SK-N-SH (cell line): Measurements from ENCODE around the gene TANC1. TPM values are rescaled to one million over a fixed set of nuclear protein-coding genes. Genes with fewer than 3 reads are reported as not detected.

Experiments
- CTCF ChIA-PET: fragments of 300-600, 350-600 bp; formaldehyde crosslinking; extraction: SDS; loops from one replicate; lab custom pipeline; 2021; lab: Yijun Ruan, JAX
- POLR2A ChIA-PET: fragments of 350-600 bp; sonication (Branson Sonifier 250); formaldehyde crosslinking; extraction: SDS; loops from one replicate; lab custom pipeline; 2020; ENCODE audit warnings: antibody characterized with exemption, inconsistent platforms; lab: Yijun Ruan, JAX
- DNase-seq: peaks from one replicate; pipeline ENCODE4 v3.0.0; 2012
- H2AFZ ChIP-seq: fragments of 200-600 bp; sonication (generic); 2 replicates; pipeline ENCODE4 v1.8.1; 2016; ENCODE audit warnings: antibody characterized with exemption, mild to moderate bottlenecking, low read depth
- H3F3A ChIP-seq: fragments of 200-600 bp; sonication (generic); replicated peaks from 2 replicates; pipeline ENCODE3; 2016; ENCODE audit warnings: antibody characterized with exemption, mild to moderate bottlenecking; ENCODE audit not compliant: insufficient read depth
- H3K27ac ChIP-seq, 2 experiments: fragments of 200-500 bp in 1 of 2; fragments of 200-600 bp in 1 of 2; sonication (Bioruptor generic) in 1 of 2; sonication (generic), shearing (Covaris generic) in 1 of 2; 2 replicates each; pipeline versions ENCODE4 v1.5.1 to v1.6.1; 2014 to 2016; ENCODE audit warnings: low read depth in 2 of 2, inconsistent platforms in 1 of 2, low read length in 1 of 2, mild to moderate bottlenecking in 1 of 2, mixed read lengths in 1 of 2
- H3K27me3 ChIP-seq: fragments of 200-600 bp; sonication (generic), shearing (Covaris generic); 2 replicates; pipeline ENCODE4 v1.6.1; 2016; ENCODE audit warnings: mixed run types; ENCODE audit not compliant: insufficient read depth
- H3K36me3 ChIP-seq, 2 experiments: fragments of 200-500 bp in 1 of 2; fragments of 200-600 bp in 1 of 2; sonication (Bioruptor generic) in 1 of 2; sonication (generic) in 1 of 2; replicated peaks in 1 of 2; 2 replicates each; pipeline versions ENCODE3 to v1.5.1; 2014 to 2016; ENCODE audit warnings: low read length in 1 of 2, mild to moderate bottlenecking in 1 of 2; ENCODE audit not compliant: insufficient read depth in 2 of 2, control insufficient read depth in 1 of 2
- H3K4me1 ChIP-seq, 2 experiments: fragments of 200-500 bp in 1 of 2; fragments of 200-600 bp in 1 of 2; sonication (Bioruptor generic) in 1 of 2; sonication (generic), shearing (Covaris generic) in 1 of 2; 2 replicates each; pipeline versions ENCODE4 v1.5.1 to v1.6.1; 2014 to 2016; ENCODE audit warnings: low read depth in 1 of 2, low read length in 1 of 2, mixed run types in 1 of 2; ENCODE audit not compliant: insufficient read depth in 2 of 2, control insufficient read depth in 1 of 2
- H3K4me2 ChIP-seq: fragments of 200-600 bp; sonication (generic), shearing (Covaris generic); 2 replicates; pipeline ENCODE4 v1.6.1; 2017; ENCODE audit warnings: mixed run types
- H3K4me3 ChIP-seq, 2 experiments: fragments of 200-500 bp in 1 of 2; fragments of 200-600 bp in 1 of 2; sonication (Bioruptor generic) in 1 of 2; sonication (generic), shearing (Covaris generic) in 1 of 2; 2 replicates each; pipeline versions ENCODE4 v1.5.1 to v1.8.1; 2014 to 2016; ENCODE audit warnings: low read depth in 2 of 2, inconsistent platforms in 1 of 2, low read length in 1 of 2, mild to moderate bottlenecking in 1 of 2, mixed read lengths in 1 of 2, moderate library complexity in 1 of 2
- H3K79me2 ChIP-seq: fragments of 200-600 bp; sonication (generic); 2 replicates; pipeline ENCODE4 v1.8.1; 2017; ENCODE audit warnings: mild to moderate bottlenecking; ENCODE audit not compliant: insufficient read depth
- H3K9ac ChIP-seq: fragments of 200-600 bp; sonication (generic); 2 replicates; pipeline ENCODE4 v1.6.1; 2017; ENCODE audit warnings: mixed run types
- H3K9me2 ChIP-seq: fragments of 200-600 bp; sonication (generic); 2 replicates; pipeline ENCODE4 v1.6.1; 2017; ENCODE audit warnings: mixed run types
- H3K9me3 ChIP-seq: fragments of 200-600 bp; sonication (generic); 2 replicates; pipeline ENCODE4 v1.6.1; 2017; ENCODE audit warnings: mixed run types, mild to moderate bottlenecking, moderate library complexity
- H4K20me1 ChIP-seq: fragments of 200-600 bp; sonication (generic); 2 replicates; pipeline ENCODE4 v1.6.1; 2017; ENCODE audit warnings: mild to moderate bottlenecking, mixed run types; ENCODE audit not compliant: insufficient read depth
- CHD2 ChIP-seq: fragments of 150-350 bp; IDR thresholded peaks from 2 replicates; pipeline ENCODE4 v1.6.1; 2018; ENCODE audit warnings: low read length; ENCODE audit not compliant: partially characterized antibody
- ELF1 ChIP-seq: IDR thresholded peaks from 2 replicates; pipeline ENCODE4 v1.4.0; 2012
- EZH2phosphoT487 ChIP-seq: fragments of 200-600 bp; sonication (generic); IDR thresholded peaks from 2 replicates; pipeline ENCODE4 v1.6.1; 2017; ENCODE audit warnings: low read depth, mixed run types, mild to moderate bottlenecking, antibody characterized with exemption, moderate library complexity, borderline replicate concordance
- FOSL2 ChIP-seq: IDR thresholded peaks from 2 replicates; pipeline ENCODE4 v1.4.0; 2012; ENCODE audit warnings: low read depth, mild to moderate bottlenecking, moderate library complexity, borderline replicate concordance
- MEF2A ChIP-seq: IDR thresholded peaks from 2 replicates; pipeline ENCODE4 v1.4.0; 2012; ENCODE audit warnings: low read depth, borderline replicate concordance
- MXI1 ChIP-seq: IDR thresholded peaks from 2 replicates; pipeline ENCODE4 v1.6.1; 2012; ENCODE audit warnings: mild to moderate bottlenecking, low read depth, low read length, improper control_type of control experiment
- POLR2AphosphoS5 ChIP-seq: IDR thresholded peaks from 2 replicates; pipeline ENCODE4 v1.6.1; 2012; ENCODE audit warnings: low read depth, low read length
- RAD21 ChIP-seq: IDR thresholded peaks from 2 replicates; pipeline ENCODE4 v1.6.1; 2012; ENCODE audit warnings: mild to moderate bottlenecking, low read length
- RCOR1 ChIP-seq: fragments of 150-350 bp; IDR thresholded peaks from 2 replicates; pipeline ENCODE4 v1.6.1; 2017; ENCODE audit warnings: antibody characterized with exemption, low read length
- REST ChIP-seq: IDR thresholded peaks from 2 replicates; pipeline ENCODE4 v1.6.1; 2012; ENCODE audit warnings: mild to moderate bottlenecking, low read depth, low read length, moderate library complexity
- RFX5 ChIP-seq: IDR thresholded peaks from 2 replicates; pipeline ENCODE4 v1.6.1; 2012; ENCODE audit warnings: mild to moderate bottlenecking, improper control_type of control experiment, low read length
- SMC3 ChIP-seq: IDR thresholded peaks from 2 replicates; pipeline ENCODE4 v1.6.1; 2012; ENCODE audit warnings: low read depth, low read length, improper control_type of control experiment
- TAF1 ChIP-seq: IDR thresholded peaks from 2 replicates; pipeline ENCODE4 v1.6.1; 2012; ENCODE audit warnings: low read depth, mild to moderate bottlenecking, low read length, moderate library complexity, borderline replicate concordance
- TCF12 ChIP-seq: IDR thresholded peaks from 2 replicates; pipeline ENCODE4 v1.4.0; 2012
- WGBS: methylation state at CpG from one replicate; pipeline ENCODE4 v1.1.6; 2017; ENCODE audit warnings: low lambda C conversion rate; 5-methylcytosine and 5-hydroxymethylcytosine counted together
- polyA plus RNA-seq, 3 experiments: library from polyadenylated mRNA; depleted of rRNA; stranded (reverse); fragments of >200 nt; gene quantifications; 2 replicates each; pipeline ENCODE4 v1.2.3, GENCODE V29; 2012
- TF ChIP-seq, protein P1 (sequence below): IDR thresholded peaks from 2 replicates; pipeline ENCODE4; 2012
- TF ChIP-seq, protein P2 (sequence below): IDR thresholded peaks from 2 replicates; pipeline ENCODE4 v1.4.0; 2012; ENCODE audit warnings: low read depth, borderline replicate concordance
- TF ChIP-seq, protein P3 (sequence below): fragments of 200-600 bp; sonication (generic); IDR thresholded peaks from 2 replicates; pipeline ENCODE4 v1.6.1; 2017; ENCODE audit warnings: antibody characterized with exemption, mild to moderate bottlenecking, moderate library complexity
- TF ChIP-seq, protein P4 (sequence below): fragments of 150-350 bp; IDR thresholded peaks from 2 replicates; pipeline ENCODE4 v1.6.1; 2016; ENCODE audit warnings: mild to moderate bottlenecking, low read depth, low read length

Gene TANC1
- polyA plus RNA-seq, 1 of the 3 experiments (the other 2 are of a cell fraction): 19.2 TPM

DNA sequence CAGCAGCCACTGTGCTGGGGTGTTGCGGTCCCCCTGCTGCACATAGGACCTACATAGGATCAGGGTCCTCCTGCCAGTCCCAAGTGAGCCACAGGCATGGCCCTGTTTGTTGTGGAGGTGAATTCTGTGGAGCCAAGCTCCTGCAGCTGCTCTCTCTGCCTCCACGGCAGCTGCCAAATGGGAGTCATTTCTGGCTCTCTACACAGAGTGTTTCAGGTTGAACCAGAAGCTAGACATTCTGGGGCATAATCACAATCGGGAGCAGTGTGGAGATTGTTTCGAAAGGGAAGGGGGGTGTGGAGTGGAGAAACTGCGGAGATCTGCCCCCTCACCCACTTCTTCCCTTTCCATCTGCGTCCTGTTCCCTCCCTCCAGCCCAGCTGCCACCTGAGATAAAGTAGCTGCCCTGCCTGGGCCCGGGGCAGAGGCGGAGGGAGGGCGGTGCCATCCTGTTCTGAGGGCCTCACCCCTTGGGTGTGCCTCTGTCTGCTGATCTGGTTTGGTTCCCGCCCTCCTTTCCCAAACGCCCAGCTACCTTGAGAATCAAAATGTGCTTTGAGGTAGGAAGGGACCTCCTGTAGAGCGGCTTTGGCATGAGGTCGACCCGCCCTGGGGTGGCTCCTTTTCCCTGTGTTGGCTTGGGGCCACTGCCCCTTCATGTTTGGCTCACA, 178.7 kb downstream of the TANC1 start:
- CTCF ChIA-PET: interaction anchor here (1.0 to 1.4 kb wide), 3 partner anchors 21 to 28 kb away, joined by 4 read pairs; no protein-coding TSS in a partner anchor
- WGBS: 91% methylated on average over 12 of the region's 14 CpGs

GRCh38 chr2:159147690-159148089, 179.2 kb downstream of the TANC1 start:
- no peak for DNase-seq
- no peak overlapping the region for H3K27ac ChIP-seq
- no peaks in the 10 kb centered on the region for H4K20me1 ChIP-seq
- no peak overlapping the region for H3K4me3 ChIP-seq
- H3K9ac ChIP-seq: no peak overlapping the region
- peaks cover 0 to 9% of the 10 kb centered on the region in 2 experiments; a peak in 1 of 4 replicates for H3K4me1 ChIP-seq
- no peak overlapping the region for H3K4me2 ChIP-seq
- H3K27me3 ChIP-seq: no peaks in the 10 kb centered on the region
- peaks cover 10 to 31% of the 10 kb centered on the region in 2 experiments for H3K36me3 ChIP-seq
- no peak overlapping the region for H2AFZ ChIP-seq
- ChIA-PET CTCF (interaction anchor here (1.0 to 1.2 kb wide), 3 partner anchors 21 to 246 kb away, joined by 3 to 4 read pairs (median 4); no protein-coding TSS in a partner anchor), POLR2A (no interaction called here)
- H3F3A ChIP-seq: no peaks in the 10 kb centered on the region
- H3K9me2 ChIP-seq: no peaks in the 10 kb centered on the region
- no peaks in the 10 kb centered on the region for H3K79me2 ChIP-seq
- no peaks in the 10 kb centered on the region for H3K9me3 ChIP-seq
- WGBS: 88% methylated on average over 2 of the region's 3 CpGs
- TF ChIP-seq EZH2phosphoT487: no peak
- no peak for TF ChIP-seq RAD21
- TF ChIP-seq REST: no peak
- TF ChIP-seq MEF2A: no peak
- TF ChIP-seq RCOR1: no peak
- TF ChIP-seq POLR2AphosphoS5: no peak
- no peak for TF ChIP-seq ELF1
- TF ChIP-seq, protein P1, sequence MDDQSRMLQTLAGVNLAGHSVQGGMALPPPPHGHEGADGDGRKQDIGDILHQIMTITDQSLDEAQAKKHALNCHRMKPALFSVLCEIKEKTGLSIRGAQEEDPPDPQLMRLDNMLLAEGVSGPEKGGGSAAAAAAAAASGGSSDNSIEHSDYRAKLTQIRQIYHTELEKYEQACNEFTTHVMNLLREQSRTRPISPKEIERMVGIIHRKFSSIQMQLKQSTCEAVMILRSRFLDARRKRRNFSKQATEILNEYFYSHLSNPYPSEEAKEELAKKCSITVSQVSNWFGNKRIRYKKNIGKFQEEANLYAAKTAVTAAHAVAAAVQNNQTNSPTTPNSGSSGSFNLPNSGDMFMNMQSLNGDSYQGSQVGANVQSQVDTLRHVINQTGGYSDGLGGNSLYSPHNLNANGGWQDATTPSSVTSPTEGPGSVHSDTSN: no peak
- no peak for TF ChIP-seq MXI1
- no peak for TF ChIP-seq TAF1
- TF ChIP-seq, protein P2, sequence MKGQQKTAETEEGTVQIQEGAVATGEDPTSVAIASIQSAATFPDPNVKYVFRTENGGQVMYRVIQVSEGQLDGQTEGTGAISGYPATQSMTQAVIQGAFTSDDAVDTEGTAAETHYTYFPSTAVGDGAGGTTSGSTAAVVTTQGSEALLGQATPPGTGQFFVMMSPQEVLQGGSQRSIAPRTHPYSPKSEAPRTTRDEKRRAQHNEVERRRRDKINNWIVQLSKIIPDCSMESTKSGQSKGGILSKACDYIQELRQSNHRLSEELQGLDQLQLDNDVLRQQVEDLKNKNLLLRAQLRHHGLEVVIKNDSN: no peak
- no peak for TF ChIP-seq CHD2
- TF ChIP-seq, protein P3, sequence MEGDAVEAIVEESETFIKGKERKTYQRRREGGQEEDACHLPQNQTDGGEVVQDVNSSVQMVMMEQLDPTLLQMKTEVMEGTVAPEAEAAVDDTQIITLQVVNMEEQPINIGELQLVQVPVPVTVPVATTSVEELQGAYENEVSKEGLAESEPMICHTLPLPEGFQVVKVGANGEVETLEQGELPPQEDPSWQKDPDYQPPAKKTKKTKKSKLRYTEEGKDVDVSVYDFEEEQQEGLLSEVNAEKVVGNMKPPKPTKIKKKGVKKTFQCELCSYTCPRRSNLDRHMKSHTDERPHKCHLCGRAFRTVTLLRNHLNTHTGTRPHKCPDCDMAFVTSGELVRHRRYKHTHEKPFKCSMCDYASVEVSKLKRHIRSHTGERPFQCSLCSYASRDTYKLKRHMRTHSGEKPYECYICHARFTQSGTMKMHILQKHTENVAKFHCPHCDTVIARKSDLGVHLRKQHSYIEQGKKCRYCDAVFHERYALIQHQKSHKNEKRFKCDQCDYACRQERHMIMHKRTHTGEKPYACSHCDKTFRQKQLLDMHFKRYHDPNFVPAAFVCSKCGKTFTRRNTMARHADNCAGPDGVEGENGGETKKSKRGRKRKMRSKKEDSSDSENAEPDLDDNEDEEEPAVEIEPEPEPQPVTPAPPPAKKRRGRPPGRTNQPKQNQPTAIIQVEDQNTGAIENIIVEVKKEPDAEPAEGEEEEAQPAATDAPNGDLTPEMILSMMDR: no peak
- TF ChIP-seq, protein P4, sequence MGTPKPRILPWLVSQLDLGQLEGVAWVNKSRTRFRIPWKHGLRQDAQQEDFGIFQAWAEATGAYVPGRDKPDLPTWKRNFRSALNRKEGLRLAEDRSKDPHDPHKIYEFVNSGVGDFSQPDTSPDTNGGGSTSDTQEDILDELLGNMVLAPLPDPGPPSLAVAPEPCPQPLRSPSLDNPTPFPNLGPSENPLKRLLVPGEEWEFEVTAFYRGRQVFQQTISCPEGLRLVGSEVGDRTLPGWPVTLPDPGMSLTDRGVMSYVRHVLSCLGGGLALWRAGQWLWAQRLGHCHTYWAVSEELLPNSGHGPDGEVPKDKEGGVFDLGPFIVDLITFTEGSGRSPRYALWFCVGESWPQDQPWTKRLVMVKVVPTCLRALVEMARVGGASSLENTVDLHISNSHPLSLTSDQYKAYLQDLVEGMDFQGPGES: no peak
- TF ChIP-seq SMC3: no peak
- no peak for TF ChIP-seq RFX5
- TF ChIP-seq TCF12: no peak

More for the DNA sequence above, 178.7 kb downstream of the TANC1 start:
- Histone ChIP-seq H3K27ac (no peak overlapping the region), H3K9me2 (no peaks in the 10 kb centered on the region), H3K4me1 (peaks cover 0 to 9% of the 10 kb centered on the region in 2 experiments; a peak in 1 of 4 replicates), H3K4me3 (no peak overlapping the region), H3K4me2 (no peak overlapping the region), H3F3A (no peaks in the 10 kb centered on the region), H4K20me1 (no peaks in the 10 kb centered on the region), H3K9me3 (no peaks in the 10 kb centered on the region), H3K36me3 (peaks cover 10 to 30% of the 10 kb centered on the region in 2 experiments), H3K9ac (no peak overlapping the region), H3K27me3 (no peaks in the 10 kb centered on the region), H3K79me2 (peaks cover 1% of the 10 kb centered on the region; the same call in 1 of the 2 replicates), H2AFZ (no peak overlapping the region)
- TF ChIP-seq MEF2A (no peak), FOSL2 (no peak), POLR2AphosphoS5 (no peak), TAF1 (no peak), CHD2 (no peak)
- DNase-seq: no peak
- POLR2A ChIA-PET: no interaction called here
